Measurements from ENCODE around the gene DHX9.

Gene DHX9

DNA sequence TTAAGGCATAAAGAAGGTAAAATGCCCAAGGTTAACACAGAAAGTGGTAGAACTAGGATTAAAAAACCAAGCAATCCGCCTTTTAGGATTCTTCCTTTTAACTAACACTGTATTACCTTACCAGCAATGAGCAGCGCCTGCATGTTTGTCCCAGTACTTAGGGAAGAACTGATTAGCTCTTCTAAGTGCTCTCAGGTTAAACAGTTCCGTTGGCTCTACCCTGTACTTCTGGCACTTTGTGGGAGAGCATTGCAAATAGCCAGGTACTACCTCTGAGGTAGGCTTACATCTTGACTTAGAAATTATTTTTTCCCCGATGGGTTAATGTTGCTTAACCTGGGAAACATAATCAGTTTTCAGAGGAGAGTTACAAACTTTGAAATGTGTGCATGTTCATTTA is 21.5 kb downstream of the DHX9 start:
- POLR2A ChIA-PET: no interaction called here
- no peak for DNase-seq (ENCODE audit: extremely low spot score)
- TF ChIP-seq, protein P1, sequence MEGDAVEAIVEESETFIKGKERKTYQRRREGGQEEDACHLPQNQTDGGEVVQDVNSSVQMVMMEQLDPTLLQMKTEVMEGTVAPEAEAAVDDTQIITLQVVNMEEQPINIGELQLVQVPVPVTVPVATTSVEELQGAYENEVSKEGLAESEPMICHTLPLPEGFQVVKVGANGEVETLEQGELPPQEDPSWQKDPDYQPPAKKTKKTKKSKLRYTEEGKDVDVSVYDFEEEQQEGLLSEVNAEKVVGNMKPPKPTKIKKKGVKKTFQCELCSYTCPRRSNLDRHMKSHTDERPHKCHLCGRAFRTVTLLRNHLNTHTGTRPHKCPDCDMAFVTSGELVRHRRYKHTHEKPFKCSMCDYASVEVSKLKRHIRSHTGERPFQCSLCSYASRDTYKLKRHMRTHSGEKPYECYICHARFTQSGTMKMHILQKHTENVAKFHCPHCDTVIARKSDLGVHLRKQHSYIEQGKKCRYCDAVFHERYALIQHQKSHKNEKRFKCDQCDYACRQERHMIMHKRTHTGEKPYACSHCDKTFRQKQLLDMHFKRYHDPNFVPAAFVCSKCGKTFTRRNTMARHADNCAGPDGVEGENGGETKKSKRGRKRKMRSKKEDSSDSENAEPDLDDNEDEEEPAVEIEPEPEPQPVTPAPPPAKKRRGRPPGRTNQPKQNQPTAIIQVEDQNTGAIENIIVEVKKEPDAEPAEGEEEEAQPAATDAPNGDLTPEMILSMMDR (IDR thresholded peaks at IDR 0.05; ENCODE audit: control extremely low read depth, extremely low read depth, low read depth, missing control alignments): no peak
- CTCF ChIA-PET: no interaction called here

DNA sequence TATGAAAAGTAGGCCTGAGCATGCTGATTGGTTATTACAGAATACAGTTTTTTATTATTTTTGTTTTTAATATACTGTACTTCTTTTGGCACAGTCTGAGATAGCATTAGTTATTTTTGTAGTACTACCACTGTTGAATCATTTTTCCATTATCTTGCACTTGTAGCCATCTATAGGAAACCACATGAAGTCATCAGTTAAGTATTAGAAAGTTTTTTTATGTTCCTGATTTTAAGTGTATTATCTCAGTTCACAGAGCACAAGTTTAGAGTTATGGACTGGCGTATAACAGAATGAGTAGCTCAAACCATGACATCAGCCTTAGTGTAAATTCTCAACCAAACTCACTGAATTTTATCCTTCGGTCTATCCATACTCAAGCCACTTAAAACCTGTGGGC is 22.8 kb downstream of the DHX9 start:
- CTCF ChIA-PET: interaction anchor here (1.4 kb wide), 1 partner anchor 9 kb away, joined by 4 read pairs; no protein-coding TSS in a partner anchor
- TF ChIP-seq, protein P1 (IDR thresholded peaks at IDR 0.05; ENCODE audit: control extremely low read depth, extremely low read depth, low read depth, missing control alignments): no peak
- DNase-seq (ENCODE audit: extremely low spot score): no peak
- POLR2A ChIA-PET: no interaction called here

DNA sequence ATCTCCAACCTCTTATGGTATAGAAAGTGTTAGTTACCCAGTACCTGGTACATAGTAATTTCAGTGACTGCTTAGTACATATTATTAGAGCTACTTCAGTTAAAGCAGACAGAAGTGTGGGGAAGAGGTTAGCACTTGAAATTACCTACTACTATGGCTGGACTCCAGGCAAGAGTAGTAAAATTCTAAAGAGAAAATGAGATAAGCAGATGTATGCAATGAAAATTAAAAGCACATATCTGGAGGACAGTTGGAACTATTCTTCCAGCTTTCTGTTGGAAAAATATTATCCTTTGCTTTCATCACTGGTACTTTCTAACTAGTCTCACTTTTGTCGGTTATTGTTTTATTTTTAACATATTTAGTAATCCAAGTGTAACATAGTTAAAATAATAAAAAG is 23.7 kb downstream of the DHX9 start:
- ChIA-PET CTCF (interaction anchor here (1.4 kb wide), 1 partner anchor 10 kb away, joined by 4 read pairs; no protein-coding TSS in a partner anchor), POLR2A (no interaction called here)
- no peak for DNase-seq (ENCODE audit: extremely low spot score)
- TF ChIP-seq, protein P1 (IDR thresholded peaks at IDR 0.05; ENCODE audit: control extremely low read depth, extremely low read depth, low read depth, missing control alignments): no peak

DNA sequence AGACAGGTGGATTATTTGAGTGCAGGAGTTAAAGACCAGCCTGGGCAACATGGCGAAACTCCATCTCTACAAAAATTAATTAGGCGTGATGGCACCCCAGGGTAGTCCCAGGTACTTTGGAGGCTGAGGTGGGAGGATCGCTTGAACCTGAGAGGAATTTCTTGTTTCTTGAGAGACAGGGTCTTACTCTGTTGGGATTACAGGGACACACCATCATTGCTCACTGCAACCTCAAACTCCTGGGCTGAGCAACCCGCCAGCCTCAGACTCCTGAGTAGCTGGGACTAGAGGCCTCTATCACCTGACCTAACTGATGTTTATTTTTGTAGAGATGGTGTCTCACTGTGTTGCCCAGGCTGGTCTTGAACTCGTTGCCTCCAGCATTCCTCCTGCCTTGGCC is 24.8 kb downstream of the DHX9 start:
- ChIA-PET CTCF (interaction anchor here (2.9 kb wide), 1 partner anchor 17 kb away, joined by 9 read pairs; no protein-coding TSS in a partner anchor), POLR2A (no interaction called here)
- TF ChIP-seq, protein P1 (IDR thresholded peaks at IDR 0.05; ENCODE audit: control extremely low read depth, extremely low read depth, low read depth, missing control alignments): no peak
- DNase-seq (ENCODE audit: extremely low spot score): no peak

DNA sequence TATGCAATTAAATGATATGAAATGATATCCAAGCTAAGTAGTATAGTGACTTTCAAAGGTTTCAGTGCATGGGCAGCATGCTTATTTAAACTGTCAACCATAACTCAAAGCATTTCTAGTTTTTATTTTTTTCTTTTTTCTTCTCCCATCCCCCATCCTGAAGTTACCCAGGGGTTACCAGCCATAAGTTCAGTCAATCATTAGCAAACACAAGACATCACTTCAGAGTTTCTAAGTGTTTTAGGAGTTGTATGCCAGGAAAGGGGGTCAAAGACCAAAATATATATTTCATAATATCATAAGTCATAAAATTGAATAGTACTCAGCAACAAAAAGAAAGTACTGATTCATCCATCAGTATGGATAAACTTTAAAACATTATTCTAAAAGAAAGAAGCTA is 28.7 kb downstream of the DHX9 start:
- POLR2A ChIA-PET: no interaction called here
- DNase-seq (ENCODE audit: extremely low spot score): no peak
- CTCF ChIA-PET: no interaction called here
- TF ChIP-seq, protein P1 (IDR thresholded peaks at IDR 0.05; ENCODE audit: control extremely low read depth, extremely low read depth, low read depth, missing control alignments): no peak

DNA sequence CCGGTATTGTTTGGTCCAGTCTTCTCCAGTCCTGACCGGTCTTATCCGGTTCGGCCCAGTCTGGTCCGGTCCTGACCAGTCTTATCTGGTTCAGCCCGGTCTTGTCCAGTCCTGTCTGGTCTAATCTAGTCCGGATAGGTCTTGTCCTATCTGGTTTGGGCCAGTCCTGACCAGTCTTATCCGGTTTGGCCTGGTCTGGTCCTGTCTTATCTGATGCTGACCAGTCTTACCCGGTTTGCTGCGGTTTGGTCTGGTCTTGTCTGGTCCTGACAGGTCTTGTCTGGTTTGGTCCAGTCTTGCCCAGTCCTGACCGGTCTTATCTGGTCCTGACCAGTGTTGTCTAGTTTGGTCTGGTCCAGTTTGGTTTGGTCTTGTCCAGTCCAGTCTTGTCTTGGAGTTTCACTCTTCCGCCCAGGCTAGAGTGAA is 30.1 kb downstream of the DHX9 start:
- ChIA-PET CTCF (no interaction called here), POLR2A (no interaction called here)
- DNase-seq (ENCODE audit: extremely low spot score): no peak
- TF ChIP-seq, protein P1 (IDR thresholded peaks at IDR 0.05; ENCODE audit: control extremely low read depth, extremely low read depth, low read depth, missing control alignments): no peak

DNA sequence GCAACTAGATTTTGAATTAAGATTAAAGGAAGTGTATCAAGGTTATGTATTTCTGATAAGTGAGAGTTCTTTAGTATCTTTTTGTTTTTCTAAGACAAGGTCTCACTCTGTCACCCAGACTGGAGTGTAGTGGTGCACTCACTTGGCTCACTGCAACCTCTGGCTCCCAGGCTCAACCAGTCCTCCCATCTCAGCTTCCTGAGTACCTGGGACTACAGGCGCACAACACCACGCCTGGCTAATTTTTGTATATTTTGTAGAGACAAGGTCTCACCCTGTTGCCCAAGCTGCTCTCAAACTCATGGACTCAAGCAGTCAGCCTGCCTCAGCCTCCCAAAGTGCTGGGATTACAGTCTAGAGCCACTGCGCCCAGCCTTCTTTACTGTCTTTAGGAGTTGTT is 33.7 kb downstream of the DHX9 start:
- DNase-seq (ENCODE audit: extremely low spot score): no peak
- ChIA-PET CTCF (no interaction called here), POLR2A (no interaction called here)
- TF ChIP-seq, protein P1 (IDR thresholded peaks at IDR 0.05; ENCODE audit: control extremely low read depth, extremely low read depth, low read depth, missing control alignments): no peak

Data from GM10248 (cell line).